OCI-LY1 (cell line): ENCODE data around the gene EFCAB7.

ENCODE experiments used
- H2AFZ ChIP-seq: fragments of 200-600 bp; sonication (generic), shearing (Covaris generic); 2 replicates; pipeline ENCODE4 v1.6.0; 2014; ENCODE audit warnings: antibody characterized with exemption, mild to moderate bottlenecking, low read length
- H3F3A ChIP-seq: fragments of 200-600 bp; sonication (generic), shearing (Covaris generic); 2 replicates; pipeline ENCODE4 v1.6.0; 2014; ENCODE audit warnings: mild to moderate bottlenecking, antibody characterized with exemption, low read length, moderate library complexity; ENCODE audit not compliant: insufficient read depth
- H3K27ac ChIP-seq: fragments of 200-600 bp; sonication (generic); 2 replicates; pipeline ENCODE4 v1.5.1; 2014; ENCODE audit warnings: low read length, mixed run types, mild to moderate bottlenecking, low read depth; ENCODE audit not compliant: poor library complexity, severe bottlenecking
- H3K27me3 ChIP-seq: fragments of 200-600 bp; sonication (generic); 2 replicates; pipeline ENCODE4 v1.6.0; 2014; ENCODE audit warnings: antibody characterized with exemption, mild to moderate bottlenecking, low read length, moderate library complexity; ENCODE audit not compliant: insufficient read depth
- H3K36me3 ChIP-seq: fragments of 200-600 bp; sonication (generic); 2 replicates; pipeline ENCODE4 v1.6.1; 2014; ENCODE audit warnings: mild to moderate bottlenecking, antibody characterized with exemption, low read length, moderate library complexity, mixed read lengths; ENCODE audit not compliant: insufficient read depth
- H3K4me1 ChIP-seq: fragments of 200-600 bp; sonication (generic); 2 replicates; pipeline ENCODE4 v1.5.1; 2014; ENCODE audit warnings: mild to moderate bottlenecking, low read length, moderate library complexity; ENCODE audit not compliant: insufficient read depth, severe bottlenecking
- H3K4me2 ChIP-seq: fragments of 200-600 bp; sonication (generic), shearing (Covaris generic); 2 replicates; pipeline ENCODE4 v1.6.1; 2014; ENCODE audit warnings: low read length
- H3K4me3 ChIP-seq: fragments of 200-600 bp; sonication (generic); 2 replicates; pipeline ENCODE4 v1.5.1; 2014; ENCODE audit warnings: low read length, low read depth, mild to moderate bottlenecking, mixed read lengths; ENCODE audit not compliant: poor library complexity, severe bottlenecking
- H3K79me2 ChIP-seq: fragments of 200-600 bp; shearing (Covaris generic); 2 replicates; pipeline ENCODE4 v1.6.1; 2016; ENCODE audit warnings: mixed run types, low read length, mixed read lengths; ENCODE audit not compliant: insufficient read depth
- H3K9ac ChIP-seq: fragments of 200-600 bp; sonication (generic), shearing (Covaris generic); 2 replicates; pipeline ENCODE4 v1.6.1; 2014; ENCODE audit warnings: mild to moderate bottlenecking, low read length, mixed read lengths
- H3K9me2 ChIP-seq: fragments of 200-600 bp; sonication (generic), shearing (Covaris generic); 2 replicates; pipeline ENCODE4 v1.6.1; 2014; ENCODE audit warnings: low read depth, mild to moderate bottlenecking, low read length, mixed read lengths
- H3K9me3 ChIP-seq: fragments of 200-600 bp; shearing (Covaris generic); 2 replicates; pipeline ENCODE4 v1.6.1; 2014; ENCODE audit warnings: low read length, mixed read lengths
- H4K20me1 ChIP-seq: fragments of 200-600 bp; sonication (generic), shearing (Covaris generic); 2 replicates; pipeline ENCODE4 v1.6.0; 2016; ENCODE audit warnings: mild to moderate bottlenecking, low read length; ENCODE audit not compliant: insufficient read depth
- CTCF ChIP-seq: fragments of 200-600 bp; sonication (generic), shearing (Covaris generic); IDR thresholded peaks from 2 replicates; pipeline ENCODE4 v1.5.1; 2017; ENCODE audit warnings: mild to moderate bottlenecking, antibody characterized with exemption, low read length, moderate library complexity, mixed read lengths
- EZH2 ChIP-seq: fragments of 200-600 bp; sonication (generic), shearing (Covaris generic); IDR thresholded peaks from 2 replicates; pipeline ENCODE4 v1.8.0; 2017; ENCODE audit warnings: borderline replicate concordance, mixed run types, mild to moderate bottlenecking, antibody characterized with exemption, low read length, moderate library complexity, mixed read lengths

Gene EFCAB7

GRCh38 chr1:63524201-63524600, 876 bp downstream of the EFCAB7 start:
- H3K4me3 ChIP-seq, result peak overlapping the region; percentile 87
- H3K27me3 ChIP-seq, result no peaks in the 10 kb centered on the region
- H3K27ac ChIP-seq, result no peak overlapping the region
- H3K4me1 ChIP-seq, result peaks cover 31% of the 10 kb centered on the region
- peak overlapping the region; percentile 89 for H3K4me2 ChIP-seq
- no peaks in the 10 kb centered on the region for H3K9me3 ChIP-seq
- peaks cover 11% of the 10 kb centered on the region; the same call in 1 of the 2 replicates for H3K36me3 ChIP-seq
- no peaks in the 10 kb centered on the region for H3K9me2 ChIP-seq
- no peak overlapping the region for H2AFZ ChIP-seq
- TF ChIP-seq CTCF (no peak), EZH2 (no peak)
- no peaks in the 10 kb centered on the region for H4K20me1 ChIP-seq
- H3K9ac ChIP-seq, result peak overlapping the region; percentile 90
- H3F3A ChIP-seq, result no peaks in the 10 kb centered on the region
- peaks cover 36% of the 10 kb centered on the region for H3K79me2 ChIP-seq

GRCh38 chr1:63532727-63533126, 9.4 kb downstream of the EFCAB7 start:
- peaks cover 27% of the 10 kb centered on the region for H3K36me3 ChIP-seq

GRCh38 chr1:63533931-63534330, 10.6 kb downstream of the EFCAB7 start:
- no peaks in the 10 kb centered on the region for H3K79me2 ChIP-seq
- no peak overlapping the region for H3K4me2 ChIP-seq
- peak overlapping the region; percentile 37; the same call in 1 of the 2 replicates for H2AFZ ChIP-seq
- H3F3A ChIP-seq, result no peaks in the 10 kb centered on the region
- H3K4me3 ChIP-seq, result no peak overlapping the region
- no peak overlapping the region for H3K27ac ChIP-seq
- no peaks in the 10 kb centered on the region for H3K4me1 ChIP-seq
- H4K20me1 ChIP-seq, result no peaks in the 10 kb centered on the region
- H3K9me2 ChIP-seq, result no peaks in the 10 kb centered on the region
- H3K9me3 ChIP-seq, result no peaks in the 10 kb centered on the region
- peaks cover 20% of the 10 kb centered on the region for H3K36me3 ChIP-seq
- no peaks in the 10 kb centered on the region for H3K27me3 ChIP-seq
- H3K9ac ChIP-seq, result no peak overlapping the region
- no peak for TF ChIP-seq EZH2
- TF ChIP-seq CTCF, result no peak

More at GRCh38 chr1:63532727-63533126, 9.4 kb downstream of the EFCAB7 start:
- no peaks in the 10 kb centered on the region for H4K20me1 ChIP-seq
- H3K27me3 ChIP-seq, result no peaks in the 10 kb centered on the region
- H3K79me2 ChIP-seq, result no peaks in the 10 kb centered on the region
- no peak overlapping the region for H3K4me3 ChIP-seq
- no peaks in the 10 kb centered on the region for H3F3A ChIP-seq
- H2AFZ ChIP-seq, result no peak overlapping the region
- H3K4me2 ChIP-seq, result no peak overlapping the region
- no peaks in the 10 kb centered on the region for H3K4me1 ChIP-seq
- no peaks in the 10 kb centered on the region for H3K9me2 ChIP-seq
- no peak overlapping the region for H3K9ac ChIP-seq
- no peak overlapping the region for H3K27ac ChIP-seq
- H3K9me3 ChIP-seq, result no peaks in the 10 kb centered on the region
- TF ChIP-seq CTCF (no peak), EZH2 (no peak)
